Osteocyte (in vitro differentiated cells): ENCODE data around the gene IGF1. TPM values are rescaled to one million over a fixed set of nuclear protein-coding genes. Genes with fewer than 3 reads are reported as not detected.

ENCODE experiments used
- DNase-seq: peaks from one replicate; pipeline ENCODE4 v3.0.0; 2021; ENCODE audit warnings: mixed read lengths; ENCODE audit not compliant: unreplicated experiment; ENCODE audit errors: extremely low spot score
- H3K27ac Mint-ChIP-seq: one replicate; pipeline ENCODE4 v1.8.0; 2021; ENCODE audit warnings: mild to moderate bottlenecking, mixed read lengths; ENCODE audit not compliant: unreplicated experiment
- H3K27me3 Mint-ChIP-seq: one replicate; pipeline ENCODE4 v1.8.0; 2021; ENCODE audit warnings: mixed read lengths; ENCODE audit not compliant: unreplicated experiment
- H3K36me3 Mint-ChIP-seq: one replicate; pipeline ENCODE4 v1.8.0; 2021; ENCODE audit warnings: mixed read lengths; ENCODE audit not compliant: unreplicated experiment
- H3K4me1 Mint-ChIP-seq: one replicate; pipeline ENCODE4 v1.8.0; 2021; ENCODE audit warnings: mixed read lengths; ENCODE audit not compliant: unreplicated experiment
- H3K4me3 Mint-ChIP-seq: one replicate; pipeline ENCODE4 v1.8.0; 2021; ENCODE audit warnings: mild to moderate bottlenecking, moderate library complexity, mixed read lengths; ENCODE audit not compliant: unreplicated experiment
- H3K9me3 Mint-ChIP-seq: one replicate; pipeline ENCODE4 v1.8.0; 2021; ENCODE audit warnings: mixed read lengths; ENCODE audit not compliant: unreplicated experiment
- CTCF ChIP-seq: fragments of 200-600 bp; sonication (generic); IDR thresholded peaks from 2 replicates; pipeline ENCODE4 v1.5.0; 2021; ENCODE audit warnings: antibody characterized with exemption, mild to moderate bottlenecking, moderate library complexity
- total RNA-seq: library from RNA; stranded (reverse); gene quantifications from 2 replicates; pipeline ENCODE4 v1.2.1, GENCODE V29; 2021

Gene IGF1
- total RNA-seq, 1 donor from 2014 or later, result 0.40 TPM

GRCh38 chr12:102417055-102417454 is 63.3 kb downstream of the IGF1 start:
- H3K9me3 Mint-ChIP-seq, result peaks cover 3% of the 10 kb centered on the region
- DNase-seq, result no peak
- H3K27me3 Mint-ChIP-seq, result peaks cover 3% of the 10 kb centered on the region

GRCh38 chr12:102415515-102415914 is 64.8 kb downstream of the IGF1 start:
- H3K27me3 Mint-ChIP-seq, result peaks cover 3% of the 10 kb centered on the region
- no peak for DNase-seq
- TF ChIP-seq CTCF, result no peak
- no peak overlapping the region for H3K27ac Mint-ChIP-seq
- H3K4me3 Mint-ChIP-seq, result no peak overlapping the region
- no peaks in the 10 kb centered on the region for H3K36me3 Mint-ChIP-seq
- H3K4me1 Mint-ChIP-seq, result no peaks in the 10 kb centered on the region
- peaks cover 3% of the 10 kb centered on the region for H3K9me3 Mint-ChIP-seq

More at GRCh38 chr12:102417055-102417454, 63.3 kb downstream of the IGF1 start:
- no peak for TF ChIP-seq CTCF
- Mint-ChIP-seq H3K27ac (no peak overlapping the region), H3K4me1 (no peaks in the 10 kb centered on the region), H3K4me3 (no peak overlapping the region), H3K36me3 (no peaks in the 10 kb centered on the region)

GRCh38 chr12:102413396-102413795 is 67.0 kb downstream of the IGF1 start:
- no peak for DNase-seq
- Mint-ChIP-seq H3K4me1 (no peaks in the 10 kb centered on the region), H3K36me3 (no peaks in the 10 kb centered on the region), H3K9me3 (peaks cover 3% of the 10 kb centered on the region), H3K27ac (no peak overlapping the region), H3K4me3 (no peak overlapping the region), H3K27me3 (peaks cover 3% of the 10 kb centered on the region)
- no peak for TF ChIP-seq CTCF

GRCh38 chr12:102410511-102410910 is 69.9 kb downstream of the IGF1 start:
- Mint-ChIP-seq H3K4me1 (no peaks in the 10 kb centered on the region), H3K9me3 (peaks cover under 1% of the 10 kb centered on the region), H3K4me3 (no peak overlapping the region), H3K36me3 (no peaks in the 10 kb centered on the region), H3K27me3 (no peaks in the 10 kb centered on the region), H3K27ac (no peak overlapping the region)
- TF ChIP-seq CTCF, result no peak
- DNase-seq, result no peak

GRCh38 chr12:102408487-102409297 is 71.7 kb downstream of the IGF1 start:
- H3K9me3 Mint-ChIP-seq, result no peaks in the 10 kb centered on the region
- H3K27me3 Mint-ChIP-seq, result no peaks in the 10 kb centered on the region
- H3K27ac Mint-ChIP-seq, result no peak overlapping the region
- no peaks in the 10 kb centered on the region for H3K36me3 Mint-ChIP-seq
- no peak for DNase-seq
- no peak for TF ChIP-seq CTCF
- H3K4me1 Mint-ChIP-seq, result no peaks in the 10 kb centered on the region
- H3K4me3 Mint-ChIP-seq, result no peak overlapping the region
